Putamen (tissue), 1 donor: ENCODE data around the gene STING1.

Source experiments
- DNase-seq: peaks from one replicate; pipeline ENCODE4 v3.0.0-alpha.2; 2016; ENCODE audit warnings: low spot score

Gene STING1

GRCh38 chr5:139439013-139439903 lies 43.3 kb downstream of the STING1 start, which contains the start of gene DNAJC18:
DNAJC18 (minus strand) TSS chr5:139439525; CDS start chr5:139439445, 80 bp downstream.
- peak; percentile 95 for DNase-seq

- no peak for DNase-seq
Measured at GRCh38 chr5:139438707-139439012, 43.9 kb downstream of the STING1 start.

GRCh38 chr5:139435676-139436075 lies 46.9 kb downstream of the STING1 start:
- DNase-seq, result no peak

- no peak for DNase-seq
Measured at GRCh38 chr5:139431706-139432105, 50.9 kb downstream of the STING1 start.

- no peak for DNase-seq
Measured at GRCh38 chr5:139430015-139430414, 52.5 kb downstream of the STING1 start.

GRCh38 chr5:139426203-139426885 lies 56.2 kb downstream of the STING1 start:
- no peak for DNase-seq
